MM.1S (cell line): ENCODE measurements around the gene NAALADL2.

Source experiments
- DNase-seq: peaks from one replicate; pipeline ENCODE4 v3.0.0-alpha.2; 2015
- H2AFZ ChIP-seq: fragments of 300-600 bp; sonication (generic); 2 replicates; pipeline ENCODE4 v1.6.0; 2016; ENCODE audit warnings: antibody characterized with exemption, low read length
- H3F3A ChIP-seq: fragments of 300-600 bp; sonication (generic); 2 replicates; pipeline ENCODE4 v1.6.1; 2016; ENCODE audit warnings: mild to moderate bottlenecking, antibody characterized with exemption, low read length, moderate library complexity, mixed read lengths; ENCODE audit not compliant: insufficient read depth
- H3K27ac ChIP-seq: fragments of 300-600 bp; sonication (generic); 2 replicates; pipeline ENCODE4 v1.5.1; 2016; ENCODE audit warnings: mild to moderate bottlenecking, low read length
- H3K27me3 ChIP-seq: fragments of 300-600 bp; sonication (generic); replicated peaks from 2 replicates; pipeline ENCODE4 v1.6.0; 2016; ENCODE audit warnings: low read length; ENCODE audit not compliant: insufficient read depth
- H3K36me3 ChIP-seq: fragments of 300-600 bp; sonication (generic); replicated peaks from 2 replicates; pipeline ENCODE4 v1.6.1; 2016; ENCODE audit warnings: mild to moderate bottlenecking, low read length, mixed read lengths; ENCODE audit not compliant: insufficient read depth
- H3K4me1 ChIP-seq: fragments of 300-600 bp; sonication (generic); 2 replicates; pipeline ENCODE4 v1.6.1; 2016; ENCODE audit warnings: low read length, mixed read lengths
- H3K4me2 ChIP-seq: fragments of 300-600 bp; sonication (generic); 2 replicates; pipeline ENCODE4 v1.6.0; 2016; ENCODE audit warnings: low read depth, low read length
- H3K4me3 ChIP-seq: fragments of 300-600 bp; sonication (generic); 2 replicates; pipeline ENCODE4 v1.5.1; 2016; ENCODE audit warnings: low read length, mixed read lengths
- H3K79me2 ChIP-seq: fragments of 300-600 bp; sonication (generic); 2 replicates; pipeline ENCODE4 v1.6.1; 2016; ENCODE audit warnings: mixed run types, low read length, mixed read lengths
- H3K9ac ChIP-seq: fragments of 300-600 bp; sonication (generic); 2 replicates; pipeline ENCODE4 v1.6.1; 2016; ENCODE audit warnings: low read length, mixed read lengths
- H3K9me2 ChIP-seq: fragments of 300-600 bp; sonication (generic); replicated peaks from 2 replicates; pipeline ENCODE4 v1.6.1; 2016; ENCODE audit warnings: mild to moderate bottlenecking, low read length, mixed read lengths; ENCODE audit not compliant: insufficient read depth
- H3K9me3 ChIP-seq: fragments of 300-600 bp; sonication (generic); replicated peaks from 2 replicates; pipeline ENCODE4 v1.6.1; 2016; ENCODE audit warnings: mild to moderate bottlenecking, low read length, mixed read lengths; ENCODE audit not compliant: insufficient read depth
- H4K20me1 ChIP-seq: fragments of 300-600 bp; sonication (generic); 2 replicates; pipeline ENCODE4 v1.6.1; 2016; ENCODE audit warnings: mild to moderate bottlenecking, low read length, moderate library complexity, mixed read lengths; ENCODE audit not compliant: insufficient read depth
- EZH2 ChIP-seq: fragments of 300-600 bp; sonication (generic); optimal IDR thresholded peaks from 2 replicates; pipeline ENCODE3; 2017; ENCODE audit warnings: low read depth, mild to moderate bottlenecking, antibody characterized with exemption, low read length, mixed read lengths
- EZH2phosphoT487 ChIP-seq: fragments of 300-600 bp; sonication (generic); IDR thresholded peaks from 2 replicates; pipeline ENCODE4 v1.6.1; 2018; ENCODE audit warnings: antibody characterized with exemption, low read length
- TF ChIP-seq, protein P1 (sequence below): fragments of 300-600 bp; sonication (generic); IDR thresholded peaks from 2 replicates; pipeline ENCODE4 v1.5.1; 2016; ENCODE audit warnings: antibody characterized with exemption, low read length, mixed read lengths

NAALADL2 gene

DNA sequence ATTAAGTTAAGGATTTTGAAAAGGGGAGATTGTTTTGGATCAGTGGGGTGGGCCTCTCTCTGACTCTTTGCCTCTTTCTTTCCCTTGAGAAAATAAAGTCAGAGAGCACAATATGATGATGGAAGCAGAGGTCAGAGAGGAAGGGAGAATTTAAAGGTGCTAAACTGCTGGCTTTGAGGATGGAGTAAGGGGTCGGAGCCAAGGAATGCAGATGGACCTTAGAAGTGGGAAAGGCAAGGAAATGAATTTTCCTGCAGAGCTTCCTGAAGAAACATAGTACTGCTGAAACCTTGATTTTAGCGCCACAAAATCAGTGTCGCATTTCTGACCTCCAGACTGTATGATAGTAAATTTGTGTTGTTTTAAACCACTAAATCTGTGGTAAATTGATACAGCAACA lies 317.4 kb downstream of the NAALADL2 start:
- H3K9me3 ChIP-seq = no peaks in the 10 kb centered on the region
- no peaks in the 10 kb centered on the region for H3K79me2 ChIP-seq

DNA sequence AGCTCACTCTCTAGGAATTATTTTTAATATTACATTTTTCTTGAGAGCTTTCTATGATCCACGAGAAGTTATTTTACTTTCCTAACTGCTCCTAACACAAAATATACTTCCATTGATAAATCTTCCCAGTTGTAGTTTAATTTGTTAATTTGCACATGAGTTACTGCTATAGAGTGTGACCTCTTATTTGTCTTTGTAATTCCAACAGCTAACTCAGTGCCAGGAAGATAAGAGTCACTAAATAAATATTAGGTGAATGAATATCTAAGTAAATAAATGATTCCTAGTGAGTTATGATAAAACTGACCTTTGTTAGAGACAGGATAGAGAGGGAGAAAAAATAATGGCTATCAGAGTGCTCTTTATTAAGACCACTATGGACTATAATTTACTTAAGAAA lies 319.9 kb downstream of the NAALADL2 start:
- DNase-seq = no peak
- H3K4me3 ChIP-seq = no peak overlapping the region
- H3K27ac ChIP-seq = no peak overlapping the region
- TF ChIP-seq EZH2phosphoT487 (no peak), EZH2 (no peak)
- TF ChIP-seq, protein P1, sequence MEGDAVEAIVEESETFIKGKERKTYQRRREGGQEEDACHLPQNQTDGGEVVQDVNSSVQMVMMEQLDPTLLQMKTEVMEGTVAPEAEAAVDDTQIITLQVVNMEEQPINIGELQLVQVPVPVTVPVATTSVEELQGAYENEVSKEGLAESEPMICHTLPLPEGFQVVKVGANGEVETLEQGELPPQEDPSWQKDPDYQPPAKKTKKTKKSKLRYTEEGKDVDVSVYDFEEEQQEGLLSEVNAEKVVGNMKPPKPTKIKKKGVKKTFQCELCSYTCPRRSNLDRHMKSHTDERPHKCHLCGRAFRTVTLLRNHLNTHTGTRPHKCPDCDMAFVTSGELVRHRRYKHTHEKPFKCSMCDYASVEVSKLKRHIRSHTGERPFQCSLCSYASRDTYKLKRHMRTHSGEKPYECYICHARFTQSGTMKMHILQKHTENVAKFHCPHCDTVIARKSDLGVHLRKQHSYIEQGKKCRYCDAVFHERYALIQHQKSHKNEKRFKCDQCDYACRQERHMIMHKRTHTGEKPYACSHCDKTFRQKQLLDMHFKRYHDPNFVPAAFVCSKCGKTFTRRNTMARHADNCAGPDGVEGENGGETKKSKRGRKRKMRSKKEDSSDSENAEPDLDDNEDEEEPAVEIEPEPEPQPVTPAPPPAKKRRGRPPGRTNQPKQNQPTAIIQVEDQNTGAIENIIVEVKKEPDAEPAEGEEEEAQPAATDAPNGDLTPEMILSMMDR = no peak
- no peak overlapping the region for H2AFZ ChIP-seq
- no peaks in the 10 kb centered on the region for H3K9me3 ChIP-seq
- no peaks in the 10 kb centered on the region for H3K9me2 ChIP-seq
- H3F3A ChIP-seq = no peaks in the 10 kb centered on the region
- no peak overlapping the region for H3K9ac ChIP-seq
- H3K4me2 ChIP-seq = no peak overlapping the region
- no peaks in the 10 kb centered on the region for H3K4me1 ChIP-seq
- no peaks in the 10 kb centered on the region for H3K79me2 ChIP-seq
- no peaks in the 10 kb centered on the region for H4K20me1 ChIP-seq
- H3K36me3 ChIP-seq = no peaks in the 10 kb centered on the region
- H3K27me3 ChIP-seq = no peaks in the 10 kb centered on the region

More for the DNA sequence above, 317.4 kb downstream of the NAALADL2 start:
- H3F3A ChIP-seq = no peaks in the 10 kb centered on the region
- no peak overlapping the region for H3K4me3 ChIP-seq
- no peaks in the 10 kb centered on the region for H3K27me3 ChIP-seq
- H3K27ac ChIP-seq = no peak overlapping the region
- no peak overlapping the region for H3K4me2 ChIP-seq
- no peak for DNase-seq
- no peaks in the 10 kb centered on the region for H3K36me3 ChIP-seq
- no peaks in the 10 kb centered on the region for H3K4me1 ChIP-seq
- H2AFZ ChIP-seq = no peak overlapping the region
- H3K9ac ChIP-seq = no peak overlapping the region
- H3K9me2 ChIP-seq = no peaks in the 10 kb centered on the region
- TF ChIP-seq, protein P1 = no peak
- TF ChIP-seq EZH2 (no peak), EZH2phosphoT487 (no peak)
- H4K20me1 ChIP-seq = no peaks in the 10 kb centered on the region

DNA sequence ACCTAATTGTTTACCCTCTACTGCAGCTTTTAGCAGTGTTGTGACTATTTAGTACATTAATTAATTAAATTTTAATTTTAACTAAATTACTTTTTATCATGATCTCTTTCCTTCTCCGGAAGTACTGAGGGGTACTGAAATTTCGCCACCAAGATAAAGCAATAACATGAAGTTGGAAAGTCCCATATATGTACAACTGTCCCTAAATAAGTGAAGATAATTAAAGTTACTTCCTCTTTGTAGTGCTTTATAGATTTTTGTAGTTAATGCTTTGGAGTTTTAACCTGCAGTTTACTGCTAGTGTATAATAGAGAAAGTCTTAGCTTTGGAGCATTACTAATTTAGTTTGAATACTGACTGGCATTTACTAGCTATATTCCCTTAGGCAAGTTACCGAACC lies 325.3 kb downstream of the NAALADL2 start:
- no peaks in the 10 kb centered on the region for H4K20me1 ChIP-seq
- H3K4me2 ChIP-seq = no peak overlapping the region
- DNase-seq = no peak
- H3K9ac ChIP-seq = no peak overlapping the region
- H3K27me3 ChIP-seq = no peaks in the 10 kb centered on the region
- no peak overlapping the region for H2AFZ ChIP-seq
- peaks cover 1% of the 10 kb centered on the region for H3K4me1 ChIP-seq
- TF ChIP-seq EZH2phosphoT487 (no peak), EZH2 (no peak)
- TF ChIP-seq, protein P1 = no peak
- no peaks in the 10 kb centered on the region for H3K9me2 ChIP-seq
- H3K4me3 ChIP-seq = no peak overlapping the region
- no peaks in the 10 kb centered on the region for H3K79me2 ChIP-seq
- H3K9me3 ChIP-seq = no peaks in the 10 kb centered on the region
- H3F3A ChIP-seq = no peaks in the 10 kb centered on the region
- H3K27ac ChIP-seq = no peak overlapping the region
- H3K36me3 ChIP-seq = no peaks in the 10 kb centered on the region
